Measurements from ENCODE around the gene CACNG7.
"Not testable (repeated sequence)": the region's sequence is repeated elsewhere in the genome, so short reads cannot be mapped to it uniquely, and the experiment has no call there.

The CACNG7 gene

DNA sequence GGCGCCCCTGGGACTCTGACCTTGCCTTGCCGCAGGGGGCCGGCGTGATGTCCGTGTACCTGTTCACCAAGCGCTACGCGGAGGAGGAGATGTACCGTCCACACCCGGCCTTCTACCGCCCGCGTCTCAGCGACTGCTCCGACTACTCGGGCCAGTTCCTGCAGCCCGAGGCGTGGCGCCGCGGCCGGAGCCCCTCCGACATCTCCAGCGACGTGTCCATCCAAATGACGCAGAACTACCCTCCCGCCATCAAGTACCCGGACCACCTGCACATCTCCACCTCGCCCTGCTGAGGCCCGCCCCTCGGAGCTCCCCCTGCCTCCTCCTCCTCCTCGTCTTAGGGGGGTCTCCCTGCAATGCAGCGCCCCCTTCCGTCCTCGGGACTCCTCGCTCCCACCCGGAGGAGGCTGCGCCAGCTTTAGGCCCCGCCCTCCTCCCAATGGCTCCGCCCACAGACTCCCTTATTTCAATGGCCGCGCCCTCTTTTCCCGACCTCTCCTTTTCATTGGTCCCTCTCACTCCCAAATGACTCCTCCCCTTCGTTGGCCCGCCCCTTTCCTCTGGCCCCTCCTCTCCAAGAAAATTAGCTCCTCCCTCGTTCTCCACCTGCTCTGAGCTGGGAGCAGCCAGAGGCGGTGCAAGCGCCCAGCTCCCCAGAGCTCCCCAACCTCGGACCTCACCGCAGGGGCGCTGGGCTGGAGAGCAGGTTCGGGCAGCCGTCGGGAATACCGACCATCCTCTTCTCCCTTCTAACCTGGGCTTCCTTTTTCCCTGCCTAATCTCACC, 33.1 kb downstream of the CACNG7 start:
- TF ChIP-seq, protein P1, sequence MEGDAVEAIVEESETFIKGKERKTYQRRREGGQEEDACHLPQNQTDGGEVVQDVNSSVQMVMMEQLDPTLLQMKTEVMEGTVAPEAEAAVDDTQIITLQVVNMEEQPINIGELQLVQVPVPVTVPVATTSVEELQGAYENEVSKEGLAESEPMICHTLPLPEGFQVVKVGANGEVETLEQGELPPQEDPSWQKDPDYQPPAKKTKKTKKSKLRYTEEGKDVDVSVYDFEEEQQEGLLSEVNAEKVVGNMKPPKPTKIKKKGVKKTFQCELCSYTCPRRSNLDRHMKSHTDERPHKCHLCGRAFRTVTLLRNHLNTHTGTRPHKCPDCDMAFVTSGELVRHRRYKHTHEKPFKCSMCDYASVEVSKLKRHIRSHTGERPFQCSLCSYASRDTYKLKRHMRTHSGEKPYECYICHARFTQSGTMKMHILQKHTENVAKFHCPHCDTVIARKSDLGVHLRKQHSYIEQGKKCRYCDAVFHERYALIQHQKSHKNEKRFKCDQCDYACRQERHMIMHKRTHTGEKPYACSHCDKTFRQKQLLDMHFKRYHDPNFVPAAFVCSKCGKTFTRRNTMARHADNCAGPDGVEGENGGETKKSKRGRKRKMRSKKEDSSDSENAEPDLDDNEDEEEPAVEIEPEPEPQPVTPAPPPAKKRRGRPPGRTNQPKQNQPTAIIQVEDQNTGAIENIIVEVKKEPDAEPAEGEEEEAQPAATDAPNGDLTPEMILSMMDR (IDR thresholded peaks at IDR 0.05; ENCODE audit: low read depth, low read length, missing control alignments) = no peak
- DNase-seq (ENCODE audit: low read depth) = no peak
- no peak overlapping the region for H3K4me3 ChIP-seq (ENCODE audit: low read depth, low read length)

DNA sequence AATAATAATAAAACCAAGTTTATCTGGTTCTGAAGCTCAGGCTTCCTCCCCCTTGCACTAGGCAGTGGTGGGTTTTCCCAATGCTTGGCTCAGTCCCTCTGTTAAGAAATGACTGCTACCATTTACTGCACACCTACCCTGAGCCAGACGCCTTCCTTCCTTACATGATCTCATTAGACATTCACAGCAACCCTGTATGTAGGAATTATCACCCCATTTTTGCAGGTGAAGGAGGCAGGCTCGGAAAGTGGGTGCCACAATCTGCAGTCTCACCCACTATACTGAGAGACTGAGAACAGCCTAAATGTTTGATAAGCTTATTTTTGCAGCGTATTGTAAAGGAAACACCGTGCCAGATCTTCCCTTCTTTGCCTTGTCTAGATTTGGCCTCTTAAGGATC, 35.3 kb downstream of the CACNG7 start:
- TF ChIP-seq, protein P1 (IDR thresholded peaks at IDR 0.05; ENCODE audit: low read depth, low read length, missing control alignments) = no peak
- H3K4me3 ChIP-seq (ENCODE audit: low read depth, low read length) = no peak overlapping the region
- DNase-seq (ENCODE audit: low read depth) = no peak

DNA sequence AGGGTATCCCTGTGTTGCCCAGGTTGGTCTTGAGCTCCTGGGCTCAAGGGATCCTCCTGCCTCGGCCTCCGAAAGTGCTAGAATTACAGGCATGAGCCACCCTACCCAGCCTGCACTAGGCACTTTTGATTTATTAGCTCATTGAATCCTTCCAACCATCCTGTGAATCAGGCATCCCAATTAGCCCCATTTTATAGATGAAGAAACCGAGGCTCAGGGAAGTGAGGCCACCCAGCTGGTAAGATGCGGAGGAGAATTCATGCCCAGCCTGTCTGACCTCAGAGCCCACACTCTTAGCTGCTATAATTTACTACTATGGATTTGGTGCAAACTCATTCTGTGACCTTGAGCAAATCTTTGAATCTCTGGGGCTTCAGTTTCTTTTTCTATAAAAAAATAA, 35.9 kb downstream of the CACNG7 start:
- no peak overlapping the region for H3K4me3 ChIP-seq (ENCODE audit: low read depth, low read length)
- TF ChIP-seq, protein P1 (IDR thresholded peaks at IDR 0.05; ENCODE audit: low read depth, low read length, missing control alignments) = no peak
- DNase-seq (ENCODE audit: low read depth) = no peak

DNA sequence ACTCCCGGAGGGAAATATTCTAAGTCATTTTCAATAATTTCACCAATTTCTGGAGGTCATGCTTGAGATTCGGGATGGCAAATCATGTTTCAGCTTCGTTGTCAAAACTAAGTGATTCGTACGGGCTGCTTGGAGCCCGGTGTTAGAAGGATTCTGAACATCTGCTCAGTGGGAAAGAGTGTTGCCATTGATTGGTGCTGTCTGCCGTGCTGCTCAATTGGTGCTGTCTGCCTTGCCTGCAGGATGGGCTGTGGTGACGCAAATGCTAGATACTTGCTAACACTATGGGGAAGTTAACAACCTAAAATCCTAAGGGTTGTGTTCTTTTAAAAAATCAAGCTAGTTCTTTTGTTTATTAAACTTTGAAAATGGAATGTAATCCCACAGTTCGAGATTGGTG, 36.4 kb downstream of the CACNG7 start:
- DNase-seq (ENCODE audit: low read depth) = no peak
- no peak overlapping the region for H3K4me3 ChIP-seq (ENCODE audit: low read depth, low read length)
- TF ChIP-seq, protein P1 (IDR thresholded peaks at IDR 0.05; ENCODE audit: low read depth, low read length, missing control alignments) = no peak

DNA sequence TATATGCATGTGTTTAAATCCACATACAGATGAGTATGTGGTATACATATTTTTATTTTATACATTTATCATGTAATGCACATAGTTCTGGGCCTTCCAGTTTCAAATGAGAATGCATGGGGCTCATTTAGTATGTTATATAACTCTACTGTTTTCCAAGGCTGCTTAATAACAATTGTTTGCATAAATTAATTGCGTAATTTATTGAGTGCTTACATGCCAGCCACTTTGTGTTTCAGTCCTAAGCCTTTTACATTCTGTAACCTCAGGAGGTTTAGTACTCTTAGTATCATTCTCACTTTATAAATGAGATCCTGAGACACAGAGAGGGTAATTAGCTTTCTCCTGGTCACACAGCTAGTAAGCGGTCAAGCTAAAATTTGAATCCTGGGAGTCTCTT, 36.9 kb downstream of the CACNG7 start:
- DNase-seq (ENCODE audit: low read depth) = no peak
- TF ChIP-seq, protein P1 (IDR thresholded peaks at IDR 0.05; ENCODE audit: low read depth, low read length, missing control alignments) = no peak
- no peak overlapping the region for H3K4me3 ChIP-seq (ENCODE audit: low read depth, low read length)

DNA sequence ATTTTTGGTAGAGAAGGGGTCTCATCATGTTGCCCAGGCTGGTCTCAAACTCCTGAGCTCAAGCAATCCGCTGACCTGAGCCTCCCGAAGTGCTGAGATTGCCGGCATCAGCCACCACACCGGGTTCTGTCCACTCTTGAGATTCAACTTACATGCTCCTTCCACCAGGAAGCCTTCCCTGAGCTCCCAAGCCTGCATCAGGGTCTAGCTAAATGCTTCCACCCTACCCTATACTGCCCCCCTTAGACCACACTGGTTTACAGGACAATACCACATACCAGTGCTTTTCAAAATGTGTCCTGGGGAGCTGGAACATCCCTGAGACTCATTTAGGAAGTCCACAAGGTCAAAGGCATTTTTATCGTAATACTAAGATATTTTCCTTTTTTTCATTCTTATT, 38.5 kb downstream of the CACNG7 start:
- TF ChIP-seq, protein P1 (IDR thresholded peaks at IDR 0.05; ENCODE audit: low read depth, low read length, missing control alignments) = no peak

DNA sequence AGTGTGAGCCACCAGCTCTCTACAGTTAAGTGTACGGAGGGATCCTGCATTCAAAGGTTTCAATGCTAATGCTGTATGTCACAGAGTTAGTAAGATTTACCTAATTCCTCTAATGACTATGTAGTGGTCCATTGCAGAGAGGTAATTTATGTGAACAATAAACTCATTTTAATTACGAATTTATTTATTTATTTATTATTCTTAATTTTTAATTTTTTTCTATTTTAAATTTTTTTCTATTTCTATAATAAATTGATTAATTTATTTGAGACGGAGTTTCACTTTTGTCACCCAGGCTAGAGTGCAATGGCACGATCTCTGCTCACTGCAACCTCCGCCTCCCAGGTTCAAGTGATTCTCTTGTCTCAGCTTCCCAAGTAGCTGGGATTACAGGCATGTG, 39.5 kb downstream of the CACNG7 start:
- DNase-seq (ENCODE audit: low read depth) = not testable (repeated sequence)

More for the DNA sequence above, 38.5 kb downstream of the CACNG7 start:
- DNase-seq (ENCODE audit: low read depth) = no peak
- no peak overlapping the region for H3K4me3 ChIP-seq (ENCODE audit: low read depth, low read length)

More for the DNA sequence above, 39.5 kb downstream of the CACNG7 start:
- not testable (repeated sequence) for H3K4me3 ChIP-seq (ENCODE audit: low read depth, low read length)

All from GM12864 (cell line).